GM12865 (cell line): Measurements from ENCODE around the gene PTPRA.

Source experiments
- DNase-seq: peaks from one replicate; pipeline ENCODE4 v3.0.0; 2010; ENCODE audit warnings: low read depth
- H3K4me3 ChIP-seq: 2 replicates; pipeline ENCODE4 v1.5.1; 2011; ENCODE audit warnings: mild to moderate bottlenecking, low read depth, low read length, control low read depth
- TF ChIP-seq, protein P1 (sequence below): IDR thresholded peaks from 2 replicates; pipeline ENCODE4 v1.5.1; 2011; ENCODE audit warnings: low read length, control low read depth, low read depth, inconsistent platforms; ENCODE audit not compliant: insufficient read depth; ENCODE audit errors: missing control alignments

Gene PTPRA

DNA sequence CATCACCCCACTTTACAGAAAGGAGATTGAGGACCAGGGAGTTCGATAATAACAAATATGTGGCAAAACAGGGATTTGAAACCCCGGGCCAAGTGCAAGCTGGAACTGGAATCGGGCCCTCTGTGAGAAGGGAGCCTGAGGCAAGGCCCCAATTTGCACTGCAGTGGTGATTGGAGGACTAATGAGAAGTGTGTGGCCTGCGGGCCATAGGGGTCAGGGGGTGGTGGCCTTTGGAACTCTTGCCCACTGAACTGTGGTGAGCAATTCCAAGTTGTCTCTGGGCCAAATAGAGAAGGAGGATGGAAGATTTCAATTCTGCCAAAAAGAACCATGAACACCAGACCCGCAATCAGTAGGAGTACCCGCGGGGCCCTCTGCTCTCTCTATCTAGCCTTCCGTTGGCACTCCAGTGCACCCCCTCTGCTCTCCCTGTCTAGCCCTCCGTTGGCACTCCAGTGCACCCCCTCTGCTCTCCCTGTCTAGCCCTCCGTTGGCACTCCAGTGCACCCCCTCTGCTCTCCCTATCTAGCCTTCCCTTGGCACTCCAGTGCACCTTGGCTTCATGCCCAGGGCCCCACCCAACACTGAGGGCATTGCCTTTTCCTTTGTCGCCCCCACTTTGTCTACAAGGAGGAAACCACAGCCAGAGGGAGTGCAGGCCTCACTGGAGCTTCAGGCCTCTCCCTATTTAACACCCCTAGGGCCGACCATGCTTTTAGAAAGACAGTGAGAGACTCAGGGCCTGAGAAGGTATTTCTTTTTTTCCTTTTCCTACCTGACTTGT is 6.0 kb upstream of the PTPRA start:
- TF ChIP-seq, protein P1, sequence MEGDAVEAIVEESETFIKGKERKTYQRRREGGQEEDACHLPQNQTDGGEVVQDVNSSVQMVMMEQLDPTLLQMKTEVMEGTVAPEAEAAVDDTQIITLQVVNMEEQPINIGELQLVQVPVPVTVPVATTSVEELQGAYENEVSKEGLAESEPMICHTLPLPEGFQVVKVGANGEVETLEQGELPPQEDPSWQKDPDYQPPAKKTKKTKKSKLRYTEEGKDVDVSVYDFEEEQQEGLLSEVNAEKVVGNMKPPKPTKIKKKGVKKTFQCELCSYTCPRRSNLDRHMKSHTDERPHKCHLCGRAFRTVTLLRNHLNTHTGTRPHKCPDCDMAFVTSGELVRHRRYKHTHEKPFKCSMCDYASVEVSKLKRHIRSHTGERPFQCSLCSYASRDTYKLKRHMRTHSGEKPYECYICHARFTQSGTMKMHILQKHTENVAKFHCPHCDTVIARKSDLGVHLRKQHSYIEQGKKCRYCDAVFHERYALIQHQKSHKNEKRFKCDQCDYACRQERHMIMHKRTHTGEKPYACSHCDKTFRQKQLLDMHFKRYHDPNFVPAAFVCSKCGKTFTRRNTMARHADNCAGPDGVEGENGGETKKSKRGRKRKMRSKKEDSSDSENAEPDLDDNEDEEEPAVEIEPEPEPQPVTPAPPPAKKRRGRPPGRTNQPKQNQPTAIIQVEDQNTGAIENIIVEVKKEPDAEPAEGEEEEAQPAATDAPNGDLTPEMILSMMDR: no peak
- H3K4me3 ChIP-seq: no peak overlapping the region
- no peak for DNase-seq

DNA sequence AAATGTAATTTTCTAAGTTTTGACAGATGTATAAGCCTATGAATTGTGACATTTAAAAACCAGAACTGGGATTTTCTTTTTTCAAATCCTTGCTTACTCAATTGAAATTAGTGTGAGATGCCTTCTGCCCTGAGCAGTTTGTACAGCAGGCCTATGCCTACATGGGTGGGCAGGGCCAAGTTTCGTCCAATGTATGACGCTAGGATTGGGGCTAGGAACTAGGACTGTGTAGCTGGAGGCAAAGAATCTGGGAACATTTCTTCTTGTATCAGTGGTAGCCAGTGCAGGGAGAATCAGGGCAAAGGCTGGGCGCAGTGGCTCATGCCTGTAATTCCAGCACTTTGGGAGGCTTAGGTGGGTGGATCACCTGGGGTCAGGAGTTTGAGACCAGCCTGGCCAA is 3.9 kb upstream of the PTPRA start:
- H3K4me3 ChIP-seq: no peak overlapping the region
- TF ChIP-seq, protein P1: no peak
- no peak for DNase-seq

DNA sequence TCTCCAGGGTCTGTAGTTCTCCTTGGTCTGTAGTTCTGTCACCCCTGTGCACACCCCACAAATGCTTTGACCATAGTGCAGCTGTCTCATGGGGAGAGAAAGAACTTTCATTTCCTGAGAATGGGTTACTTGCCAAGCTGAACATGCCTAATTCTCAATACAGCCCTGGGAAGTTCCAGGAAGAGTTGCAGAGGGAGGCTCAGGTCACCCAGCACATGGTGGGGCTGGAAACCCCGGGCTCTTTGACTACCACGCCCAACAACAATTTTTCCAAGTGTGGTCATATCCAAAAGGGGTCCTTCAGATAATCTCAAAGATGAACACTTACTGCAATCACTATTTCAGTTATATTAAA is 2.2 kb upstream of the PTPRA start:
- DNase-seq: no peak
- H3K4me3 ChIP-seq: no peak overlapping the region
- TF ChIP-seq, protein P1: no peak

DNA sequence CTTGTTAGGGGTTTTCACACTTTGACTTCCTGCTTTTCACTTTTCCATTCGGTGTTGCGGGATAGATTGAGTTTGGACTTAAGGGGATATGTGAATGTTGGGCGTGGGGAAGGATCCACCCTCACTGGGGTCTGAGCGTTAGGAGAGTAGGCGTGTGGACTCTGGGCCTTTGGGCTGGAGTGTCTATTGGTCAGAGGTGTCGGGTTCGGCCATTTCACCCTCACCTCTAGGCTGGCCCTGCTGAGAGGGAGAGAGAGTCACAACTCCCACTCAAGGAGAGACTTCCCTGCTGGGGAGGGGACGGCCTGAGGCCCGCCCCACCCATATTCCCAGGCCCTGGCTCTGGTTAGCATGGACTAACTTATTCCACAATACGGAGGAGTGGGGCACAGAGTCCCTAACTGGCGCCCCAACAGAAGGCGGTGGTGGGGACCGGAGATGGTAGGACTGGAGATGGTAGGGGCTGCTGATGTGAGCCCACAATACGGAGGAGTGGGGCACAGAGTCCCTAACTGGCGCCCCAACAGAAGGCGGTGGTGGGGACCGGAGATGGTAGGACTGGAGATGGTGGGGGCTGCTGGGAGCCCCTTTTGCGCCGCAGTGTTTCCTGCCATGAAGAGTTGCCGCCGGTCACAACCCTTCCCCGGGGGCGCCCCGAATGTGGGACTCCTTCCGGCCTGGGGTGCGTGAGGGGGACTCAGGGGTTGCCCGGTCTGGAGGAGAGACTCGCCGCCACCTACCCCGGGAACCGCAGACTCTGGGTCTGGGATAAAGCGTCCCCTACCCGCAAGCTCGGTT is 1.4 kb upstream of the PTPRA start:
- TF ChIP-seq, protein P1: no peak
- DNase-seq: no peak

DNA sequence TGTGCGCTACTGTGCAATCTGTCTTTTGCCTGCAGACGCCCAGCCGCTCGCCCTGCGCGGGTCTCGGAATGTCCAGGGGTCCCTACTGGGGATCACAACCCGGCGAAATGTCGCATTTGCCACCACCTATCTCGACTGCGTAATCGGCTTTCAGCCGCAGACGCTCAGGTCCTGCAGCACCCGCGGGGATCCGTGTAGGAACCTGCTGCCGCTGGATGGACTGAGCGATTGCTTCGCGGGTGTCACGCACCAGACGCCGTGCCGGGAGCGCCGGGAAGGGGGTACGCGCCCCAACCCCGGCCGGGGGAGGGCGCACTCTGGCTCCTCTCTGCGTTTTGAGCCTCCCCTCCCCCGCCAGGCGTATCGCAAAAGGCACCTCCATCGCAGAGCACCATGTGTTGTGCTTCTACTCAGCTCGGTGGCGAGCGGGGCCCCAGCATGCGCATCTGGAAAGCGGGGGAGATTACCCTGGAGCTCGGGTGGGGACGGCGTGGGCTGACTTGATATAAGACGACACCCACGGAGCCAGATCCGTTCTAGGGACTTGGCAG is 747 bp upstream of the PTPRA start:
- TF ChIP-seq, protein P1: peak; percentile 66
- DNase-seq: peak; percentile 82
- H3K4me3 ChIP-seq: peak overlapping the region; percentile 99

More for the DNA sequence above, 1.4 kb upstream of the PTPRA start:
- H3K4me3 ChIP-seq: peak overlapping the region; percentile 99

DNA sequence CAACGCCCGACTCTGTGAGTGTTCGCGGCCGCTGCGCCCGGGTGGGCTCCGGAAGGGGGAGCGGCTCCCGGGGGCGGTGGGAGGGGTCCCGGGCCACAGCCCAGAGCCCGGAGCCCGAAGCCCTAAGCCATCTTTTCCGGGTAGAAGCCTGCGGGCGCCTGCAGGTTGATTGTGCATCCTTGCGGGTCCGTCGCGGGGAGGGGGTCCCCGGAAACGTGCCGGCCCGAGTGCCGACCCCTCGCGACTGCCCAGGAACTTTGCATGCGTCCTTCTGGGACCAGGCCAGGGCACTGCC is 413 bp downstream of the PTPRA start:
- peak overlapping the region; percentile 99 for H3K4me3 ChIP-seq
- peak; percentile 71 for DNase-seq
- TF ChIP-seq, protein P1: no peak

DNA sequence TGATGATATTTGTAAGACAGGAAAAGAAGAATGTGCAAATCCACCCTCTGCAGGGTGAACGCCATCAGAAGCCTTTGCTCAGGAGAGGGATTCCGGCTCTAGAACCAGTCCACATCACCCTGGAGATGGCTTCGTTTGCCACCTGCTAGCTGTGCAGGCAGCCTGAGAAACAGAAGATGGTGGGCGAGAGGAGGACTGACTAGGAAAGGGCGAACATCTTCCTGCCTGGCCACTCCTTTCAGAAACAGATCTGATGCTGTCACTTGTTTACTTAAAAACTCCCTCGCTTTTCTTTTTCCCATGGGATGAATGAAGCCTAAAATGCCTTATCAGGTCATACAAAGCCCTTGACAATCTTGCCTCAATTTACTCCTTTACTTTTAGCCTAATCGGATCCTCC is 1.2 kb downstream of the PTPRA start:
- TF ChIP-seq, protein P1: no peak
- peak overlapping the region; percentile 99 for H3K4me3 ChIP-seq
- peak; percentile 55 for DNase-seq
